SU-DHL-6 (cell line): Measurements from ENCODE around the gene OR2V2.

ENCODE experiments used
- H2AFZ ChIP-seq: fragments of 200-600 bp; sonication (generic); 2 replicates; pipeline ENCODE4 v1.6.1; 2014; ENCODE audit warnings: low read depth, mild to moderate bottlenecking, moderate library complexity, mixed read lengths, antibody characterized with exemption, low read length; ENCODE audit not compliant: severe bottlenecking
- H3F3A ChIP-seq: fragments of 200-600 bp; shearing (Covaris generic); 2 replicates; pipeline ENCODE4 v1.6.0; 2016; ENCODE audit warnings: antibody characterized with exemption, mild to moderate bottlenecking; ENCODE audit not compliant: insufficient read depth
- H3K27ac ChIP-seq: fragments of 200-600 bp; sonication (generic); 2 replicates; pipeline ENCODE4 v1.5.1; 2016; ENCODE audit warnings: low read depth, mild to moderate bottlenecking, low read length, moderate library complexity, mixed read lengths
- H3K27me3 ChIP-seq: fragments of 200-600 bp; sonication (generic), shearing (Covaris generic); 2 replicates; pipeline ENCODE4 v1.6.0; 2014; ENCODE audit warnings: mild to moderate bottlenecking, low read length
- H3K36me3 ChIP-seq: fragments of 200-600 bp; sonication (generic); 2 replicates; pipeline ENCODE4 v1.6.1; 2014; ENCODE audit warnings: mild to moderate bottlenecking, low read length, mixed read lengths
- H3K4me2 ChIP-seq: fragments of 300-600, 200-600 bp; shearing (Covaris generic), sonication (generic); 2 replicates; pipeline ENCODE4 v1.6.0; 2014; ENCODE audit warnings: low read length, low read depth, mild to moderate bottlenecking; ENCODE audit not compliant: poor library complexity, severe bottlenecking
- H3K4me3 ChIP-seq: fragments of 200-600 bp; sonication (generic); 2 replicates; pipeline ENCODE4 v1.5.1; 2014; ENCODE audit warnings: antibody characterized with exemption, low read length, mild to moderate bottlenecking, mixed read lengths; ENCODE audit not compliant: insufficient read depth, poor library complexity, severe bottlenecking
- H3K79me2 ChIP-seq: fragments of 200-600 bp; sonication (generic); 2 replicates; pipeline ENCODE4 v1.6.1; 2014; ENCODE audit warnings: mild to moderate bottlenecking, low read length, moderate library complexity; ENCODE audit not compliant: insufficient read depth
- H3K9ac ChIP-seq: fragments of 200-600 bp; sonication (generic); 2 replicates; pipeline ENCODE4 v1.7.0; 2014; ENCODE audit warnings: mild to moderate bottlenecking, low read length
- H3K9me2 ChIP-seq: fragments of 200-600 bp; sonication (generic); replicated peaks from 2 replicates; pipeline ENCODE4 v1.6.1; 2014; ENCODE audit warnings: low read length; ENCODE audit not compliant: insufficient read depth
- H3K9me3 ChIP-seq: fragments of 200-600 bp; sonication (generic); 2 replicates; pipeline ENCODE4 v1.6.1; 2014; ENCODE audit warnings: low read length, mixed read lengths; ENCODE audit not compliant: insufficient read depth
- H4K20me1 ChIP-seq: fragments of 200-600 bp; sonication (generic); 2 replicates; pipeline ENCODE4 v1.6.1; 2014; ENCODE audit warnings: low read depth, mild to moderate bottlenecking, antibody characterized with exemption, low read length, moderate library complexity, mixed read lengths
- CTCF ChIP-seq: fragments of 200-600 bp; sonication (generic); IDR thresholded peaks from one replicate; pipeline ENCODE4 v1.5.1; 2017; ENCODE audit warnings: antibody characterized with exemption, mild to moderate bottlenecking, low read length, moderate library complexity; ENCODE audit not compliant: insufficient read depth, poor library complexity, severe bottlenecking
- EZH2phosphoT487 ChIP-seq: fragments of 200-600 bp; sonication (generic), shearing (Covaris generic); conservative IDR thresholded peaks from 2 replicates; pipeline ENCODE4 v1.6.1; 2018; ENCODE audit warnings: mild to moderate bottlenecking, antibody characterized with exemption, low read length, moderate library complexity, mixed read lengths

The OR2V2 gene

DNA sequence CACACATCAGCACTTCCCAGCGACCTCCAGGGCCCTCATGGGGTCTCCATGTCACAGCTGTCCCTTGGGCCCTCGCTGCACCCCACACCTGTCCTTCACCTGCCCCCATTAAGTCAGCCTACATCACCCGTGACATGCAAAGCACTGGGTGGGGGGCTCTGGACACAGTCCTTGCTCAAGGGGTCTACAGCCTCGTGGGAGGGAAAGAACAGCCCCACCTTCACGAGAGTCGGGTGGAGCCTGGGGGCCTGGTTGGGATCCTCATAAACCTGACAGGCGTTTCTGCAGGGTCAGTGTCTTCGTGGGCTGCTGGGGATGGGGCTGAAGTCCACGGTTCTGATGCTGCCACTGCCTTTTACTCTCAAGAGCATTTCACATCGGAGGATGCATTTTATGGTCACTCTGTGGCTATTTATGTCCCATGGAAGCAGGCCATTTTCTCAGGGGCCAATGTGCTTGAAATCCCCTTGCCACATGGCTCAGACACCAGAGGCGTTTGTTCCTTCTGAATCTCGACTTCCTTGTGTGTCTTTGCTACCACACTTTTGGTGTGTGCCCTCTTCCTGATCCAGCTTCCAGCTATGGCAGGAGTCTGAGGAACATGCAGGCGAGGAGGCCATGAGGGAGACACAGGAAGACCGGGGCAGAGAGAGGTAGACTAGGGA, 16.4 kb upstream of the OR2V2 start, which contains the start of gene OR2V1:
Gene OR2V1, minus strand, starts transcription at position 338 of the 665 bp plus-strand sequence. CDS start 5,865 bp downstream, outside the sequence.
- no peak for TF ChIP-seq EZH2phosphoT487
- no peak for TF ChIP-seq CTCF
- Histone ChIP-seq H2AFZ (no peak within 1 kb of the TSS), H3K27me3 (no peaks in the 10 kb centered on the region), H3K9ac (no peak within 1 kb of the TSS), H3K9me2 (no peaks in the 10 kb centered on the region), H4K20me1 (no peaks in the 10 kb centered on the region), H3K4me2 (no peak within 1 kb of the TSS), H3K27ac (no peak within 1 kb of the TSS), H3K36me3 (no peaks in the 10 kb centered on the region), H3F3A (no peaks in the 10 kb centered on the region), H3K9me3 (no peaks in the 10 kb centered on the region), H3K4me3 (no peak within 1 kb of the TSS), H3K79me2 (no peaks in the 10 kb centered on the region)

DNA sequence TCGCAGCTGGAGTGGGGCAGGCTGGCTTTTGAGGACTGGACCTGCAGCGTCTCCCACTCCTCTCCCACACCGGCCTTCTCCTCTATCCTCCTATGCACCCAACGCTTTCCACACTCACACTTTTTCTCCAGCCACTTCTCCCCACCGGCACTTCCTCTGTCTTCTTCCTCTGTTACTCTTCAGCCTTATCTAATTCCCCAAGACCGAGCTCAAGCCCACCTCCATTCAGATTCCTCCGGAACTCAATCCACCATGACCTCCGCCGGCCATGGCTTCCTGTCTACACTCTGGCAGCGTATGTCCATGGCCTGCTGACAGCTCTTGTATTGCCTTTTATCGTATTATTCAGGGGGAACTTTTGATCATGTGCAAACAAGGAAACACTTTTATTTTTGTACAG, 15.9 kb upstream of the OR2V2 start:
- Histone ChIP-seq H3K4me2 (no peak overlapping the region), H3K27ac (no peak overlapping the region), H3K27me3 (no peaks in the 10 kb centered on the region), H3K9ac (no peak overlapping the region), H3K9me2 (no peaks in the 10 kb centered on the region), H3K79me2 (no peaks in the 10 kb centered on the region), H3K9me3 (no peaks in the 10 kb centered on the region), H3K4me3 (no peak overlapping the region), H2AFZ (no peak overlapping the region), H3F3A (no peaks in the 10 kb centered on the region), H4K20me1 (no peaks in the 10 kb centered on the region), H3K36me3 (no peaks in the 10 kb centered on the region)
- TF ChIP-seq EZH2phosphoT487, result no peak
- TF ChIP-seq CTCF, result no peak

- Histone ChIP-seq H3K27me3 (no peaks in the 10 kb centered on the region), H4K20me1 (no peaks in the 10 kb centered on the region), H3K4me3 (no peak overlapping the region), H3K9me3 (no peaks in the 10 kb centered on the region), H2AFZ (no peak overlapping the region), H3K4me2 (no peak overlapping the region), H3K9me2 (no peaks in the 10 kb centered on the region), H3K79me2 (no peaks in the 10 kb centered on the region), H3K9ac (no peak overlapping the region), H3F3A (no peaks in the 10 kb centered on the region), H3K36me3 (no peaks in the 10 kb centered on the region), H3K27ac (no peak overlapping the region)
- TF ChIP-seq EZH2phosphoT487 (no peak), CTCF (no peak)
Measured at GRCh38 chr5:181133083-181133482, 14.3 kb upstream of the OR2V2 start.
